BLaER1 treated with 17β-estradiol and CSF1 and Interleukin-3, amounts not matched to agents 10 nM and 100 nM (cell line): ENCODE results near the gene ADGRB3.
"Not testable (repeated sequence)": the region's sequence is repeated elsewhere in the genome, so short reads cannot be mapped to it uniquely, and the experiment has no call there.

Experiments
- H3K27ac ChIP-seq, 11 experiments: shearing (Covaris generic); formaldehyde crosslinking; 2 replicates each; pipeline ENCODE4 v1.8.1; 2022
- H3K27me3 ChIP-seq, 11 experiments: shearing (Covaris generic); formaldehyde crosslinking; 2 replicates each; pipeline ENCODE4 v1.8.1; 2022
- H3K36me3 ChIP-seq, 11 experiments: shearing (Covaris generic); formaldehyde crosslinking; 2 replicates each; pipeline ENCODE4 v1.8.1; 2022
- H3K4me1 ChIP-seq, 10 experiments: shearing (Covaris generic); formaldehyde crosslinking; 2 replicates each; pipeline ENCODE4 v1.8.1; 2022
- H3K4me2 ChIP-seq, 11 experiments: shearing (Covaris generic); formaldehyde crosslinking; 2 replicates each; pipeline ENCODE4 v1.8.1; 2022
- H3K4me3 ChIP-seq, 10 experiments: shearing (Covaris generic); formaldehyde crosslinking; 2 replicates each; pipeline ENCODE4 v1.8.1; 2022
- H3K9ac ChIP-seq, 11 experiments: shearing (Covaris generic); formaldehyde crosslinking; 2 replicates each; pipeline ENCODE4 v1.8.1; 2022
- H3K9me3 ChIP-seq, 11 experiments: shearing (Covaris generic); formaldehyde crosslinking; replicated peaks in 1 of 11; 2 replicates each; pipeline ENCODE4 v1.8.1; 2022
- H4K20me1 ChIP-seq, 11 experiments: shearing (Covaris generic); formaldehyde crosslinking; 2 replicates each; pipeline ENCODE4 v1.8.1; 2022
- Cebpa-rat ChIP-seq, 11 experiments: shearing (Covaris generic); IDR thresholded peaks; 2 replicates each; pipeline ENCODE4 v1.8.1; 2022

ADGRB3 gene

DNA sequence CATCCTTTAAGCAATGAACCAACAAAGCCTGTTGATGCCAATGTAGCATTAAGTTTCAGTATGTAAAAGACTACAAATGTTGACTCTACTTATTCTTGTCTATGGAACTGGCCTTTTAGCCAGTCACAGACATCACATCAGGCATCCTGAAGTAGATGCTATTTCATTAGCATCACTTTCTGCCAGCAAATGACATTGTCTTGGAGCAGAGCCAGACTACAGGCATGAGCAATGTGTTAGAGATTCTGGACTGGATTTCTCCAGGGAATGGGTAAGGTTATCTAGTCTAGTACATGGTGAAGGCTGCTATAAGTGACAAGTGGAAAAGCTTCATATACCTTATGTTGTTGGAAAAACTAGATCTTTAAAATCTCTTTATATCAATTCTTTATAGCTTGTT is 142.9 kb downstream of the ADGRB3 start:
- Histone ChIP-seq H4K20me1 (no peaks in the 10 kb centered on the region; a peak in 1 of 22 replicates), H3K27me3 (no peaks in the 10 kb centered on the region), H3K4me3 (no peak overlapping the region), H3K9me3 (no peaks in the 10 kb centered on the region), H3K4me2 (no peak overlapping the region), H3K27ac (no peak overlapping the region), H3K9ac (no peak overlapping the region), H3K4me1 (peaks cover 0 to 9% (median 0%) of the 10 kb centered on the region in 10 experiments; a peak in 2 of 20 replicates), H3K36me3 (no peaks in the 10 kb centered on the region)
- TF ChIP-seq Cebpa-rat (IDR thresholded peaks at IDR 0.05), result no peak

DNA sequence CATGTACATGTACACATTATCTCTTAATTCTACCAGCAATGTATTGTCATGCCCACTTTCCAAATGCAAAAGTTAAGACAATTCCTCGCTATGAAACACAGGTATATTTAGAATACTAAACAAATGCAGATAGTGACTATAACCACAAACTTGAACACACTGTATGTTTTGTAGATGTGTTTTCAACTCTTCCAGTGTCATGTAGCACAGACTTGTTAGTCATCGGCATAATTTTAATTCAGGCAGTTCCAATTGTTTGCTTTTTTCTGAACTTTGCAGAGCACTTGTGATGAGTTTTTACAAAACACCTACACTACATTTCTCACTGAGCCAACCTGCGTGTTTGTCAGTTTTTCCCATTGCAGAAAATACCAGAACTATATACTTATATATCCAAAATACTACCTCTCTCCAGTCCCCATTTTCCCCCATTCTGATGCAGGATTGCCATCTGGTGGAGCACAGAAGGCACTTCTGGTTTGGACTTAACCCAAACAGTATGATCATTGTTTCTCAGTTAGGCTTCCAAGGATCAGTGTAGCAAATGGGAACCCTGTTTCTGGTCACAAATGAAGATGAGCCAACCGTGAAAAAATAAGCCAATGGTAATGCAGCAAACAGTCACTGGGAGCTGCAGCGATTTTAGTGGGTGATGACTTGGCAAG is 143.4 kb downstream of the ADGRB3 start:
- H3K27me3 ChIP-seq, result no peaks in the 10 kb centered on the region
- H3K4me2 ChIP-seq, result no peak overlapping the region
- H3K9ac ChIP-seq, result no peak overlapping the region
- H3K4me3 ChIP-seq, result no peak overlapping the region
- no peaks in the 10 kb centered on the region for H3K9me3 ChIP-seq
- no peaks in the 10 kb centered on the region for H3K36me3 ChIP-seq
- no peak for TF ChIP-seq Cebpa-rat (IDR thresholded peaks at IDR 0.05)
- H3K27ac ChIP-seq, result no peak overlapping the region
- H4K20me1 ChIP-seq, result no peaks in the 10 kb centered on the region; a peak in 1 of 22 replicates
- peaks cover 0 to 9% (median 0%) of the 10 kb centered on the region in 10 experiments; a peak in 2 of 20 replicates for H3K4me1 ChIP-seq

DNA sequence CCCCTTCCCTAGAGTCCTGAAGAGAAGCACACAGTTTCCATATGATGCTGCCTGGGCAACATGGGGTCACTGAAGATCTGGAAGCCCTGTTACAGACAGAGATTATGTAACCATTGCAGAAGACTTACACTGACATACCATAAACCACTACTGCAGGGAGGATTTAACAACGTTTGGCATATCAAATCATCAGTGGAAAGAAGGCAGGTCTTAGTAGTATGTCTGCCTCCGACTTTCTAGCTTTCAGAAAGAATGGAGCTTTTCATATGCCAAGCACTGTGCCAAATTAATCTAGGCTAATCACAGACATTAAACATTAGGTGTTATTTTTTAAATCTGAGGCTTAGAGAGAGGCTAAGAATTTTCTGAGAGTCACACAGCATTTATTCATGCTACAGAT is 144.3 kb downstream of the ADGRB3 start:
- no peaks in the 10 kb centered on the region for H3K27me3 ChIP-seq
- no peaks in the 10 kb centered on the region for H3K36me3 ChIP-seq
- H3K4me1 ChIP-seq, result peaks cover 0 to 9% (median 0%) of the 10 kb centered on the region in 10 experiments; a peak in 2 of 20 replicates
- H3K27ac ChIP-seq, result no peak overlapping the region
- no peak overlapping the region for H3K4me3 ChIP-seq
- peak overlapping the region in 2 of 11 experiments; percentile 0 to 9; a peak in 1 of 22 replicates for H3K4me2 ChIP-seq
- H4K20me1 ChIP-seq, result no peaks in the 10 kb centered on the region; a peak in 1 of 22 replicates
- H3K9me3 ChIP-seq, result no peaks in the 10 kb centered on the region
- no peak overlapping the region for H3K9ac ChIP-seq
- no peak for TF ChIP-seq Cebpa-rat (IDR thresholded peaks at IDR 0.05)

DNA sequence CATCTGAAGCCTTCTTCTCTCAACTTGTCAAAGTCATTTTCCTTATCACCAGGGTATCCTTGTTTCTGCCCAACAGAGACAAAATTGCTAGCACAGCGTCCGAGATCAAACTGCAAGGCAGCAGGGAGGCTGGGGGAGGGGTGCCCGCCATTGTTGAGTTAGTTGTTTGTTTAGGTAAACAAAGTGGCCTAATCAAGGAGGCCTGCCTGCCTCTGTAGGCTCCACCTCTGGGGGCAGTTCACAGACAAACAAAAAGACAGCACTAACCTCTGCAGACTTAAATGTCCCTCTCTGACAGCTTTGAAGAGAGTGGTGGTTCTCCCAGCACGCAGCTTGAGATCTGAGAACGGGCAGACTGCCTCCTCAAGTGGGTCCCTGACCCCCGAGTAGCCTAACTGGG is 155.0 kb downstream of the ADGRB3 start:
- H3K9ac ChIP-seq, H3K4me2 ChIP-seq, H3K4me1 ChIP-seq, H3K4me3 ChIP-seq, H3K27me3 ChIP-seq, H3K36me3 ChIP-seq, H3K9me3 ChIP-seq, H3K27ac ChIP-seq, H4K20me1 ChIP-seq: not testable (repeated sequence)

DNA sequence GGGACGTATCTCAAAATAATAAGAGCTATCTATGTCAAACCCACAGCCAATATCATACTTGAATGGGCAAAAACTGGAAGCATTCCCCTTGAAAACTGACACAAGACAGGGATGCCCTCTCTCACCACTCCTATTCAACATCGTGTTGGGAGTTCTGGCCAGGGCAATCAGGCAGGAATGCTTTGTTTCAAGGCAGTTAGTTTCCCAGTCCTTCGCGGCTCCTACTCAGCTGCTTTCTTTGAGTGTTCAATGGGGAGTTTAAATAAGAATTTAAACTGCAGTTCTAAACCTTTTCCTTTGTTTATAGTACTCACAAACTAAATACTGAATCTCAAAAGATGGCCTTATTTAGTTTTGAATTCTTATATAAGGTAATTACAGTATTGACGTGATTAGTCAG is 179.9 kb downstream of the ADGRB3 start:
- not testable (repeated sequence) for H3K9ac ChIP-seq, H3K4me1 ChIP-seq

DNA sequence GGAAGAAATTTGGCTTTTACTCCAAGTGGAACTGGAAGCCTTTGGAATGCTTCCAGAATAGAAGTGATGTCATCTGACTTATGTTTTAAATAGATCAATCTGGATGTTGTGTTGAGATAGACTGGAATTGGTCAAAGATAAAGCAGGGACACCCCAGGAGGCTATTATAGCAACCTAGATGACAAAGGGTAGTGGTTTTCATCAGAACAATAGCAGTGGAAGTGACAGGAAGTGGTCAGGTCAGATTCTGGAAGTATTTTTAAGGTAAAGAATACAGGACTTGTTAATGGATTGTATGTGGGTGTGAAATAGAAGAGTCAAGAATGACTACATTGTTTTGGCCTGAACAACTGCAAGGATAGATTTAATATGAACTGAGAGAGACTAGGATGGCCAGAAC is 191.4 kb downstream of the ADGRB3 start:
- no peak overlapping the region for H3K27ac ChIP-seq
- no peaks in the 10 kb centered on the region for H4K20me1 ChIP-seq
- H3K4me3 ChIP-seq, result no peak overlapping the region
- H3K4me2 ChIP-seq, result no peak overlapping the region
- no peaks in the 10 kb centered on the region for H3K36me3 ChIP-seq
- no peaks in the 10 kb centered on the region for H3K9me3 ChIP-seq
- TF ChIP-seq Cebpa-rat (IDR thresholded peaks at IDR 0.05), result no peak
- H3K4me1 ChIP-seq, result no peaks in the 10 kb centered on the region
- no peak overlapping the region for H3K9ac ChIP-seq
- H3K27me3 ChIP-seq, result no peaks in the 10 kb centered on the region

More for the DNA sequence above, 179.9 kb downstream of the ADGRB3 start:
- H3K27ac ChIP-seq, H3K36me3 ChIP-seq, H4K20me1 ChIP-seq, H3K4me2 ChIP-seq, H3K9me3 ChIP-seq, H3K4me3 ChIP-seq, H3K27me3 ChIP-seq: not testable (repeated sequence)

DNA sequence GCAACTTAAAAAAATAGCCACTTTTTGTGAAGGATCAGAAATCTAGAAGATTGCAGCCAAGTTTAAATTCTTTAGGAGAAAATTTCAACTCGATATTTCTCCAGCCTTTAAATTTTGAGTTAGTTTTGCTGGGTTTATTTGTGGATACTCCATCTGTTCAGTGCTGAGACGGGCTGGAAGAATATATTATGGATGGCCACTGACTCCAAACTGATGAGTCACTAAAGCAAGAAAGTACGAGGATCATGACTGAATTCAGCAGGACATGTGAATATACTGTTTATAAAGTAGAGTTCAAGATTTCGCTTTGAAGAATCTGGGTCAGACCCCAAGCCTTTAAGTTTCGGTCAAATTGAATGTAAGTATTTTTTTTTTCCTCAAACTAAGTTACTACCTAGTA is 199.5 kb downstream of the ADGRB3 start:
- Histone ChIP-seq H3K36me3 (no peaks in the 10 kb centered on the region), H3K4me1 (no peaks in the 10 kb centered on the region), H3K9me3 (no peaks in the 10 kb centered on the region), H3K27me3 (no peaks in the 10 kb centered on the region), H4K20me1 (no peaks in the 10 kb centered on the region), H3K27ac (no peak overlapping the region), H3K9ac (no peak overlapping the region), H3K4me2 (no peak overlapping the region), H3K4me3 (no peak overlapping the region)
- no peak for TF ChIP-seq Cebpa-rat (IDR thresholded peaks at IDR 0.05)

DNA sequence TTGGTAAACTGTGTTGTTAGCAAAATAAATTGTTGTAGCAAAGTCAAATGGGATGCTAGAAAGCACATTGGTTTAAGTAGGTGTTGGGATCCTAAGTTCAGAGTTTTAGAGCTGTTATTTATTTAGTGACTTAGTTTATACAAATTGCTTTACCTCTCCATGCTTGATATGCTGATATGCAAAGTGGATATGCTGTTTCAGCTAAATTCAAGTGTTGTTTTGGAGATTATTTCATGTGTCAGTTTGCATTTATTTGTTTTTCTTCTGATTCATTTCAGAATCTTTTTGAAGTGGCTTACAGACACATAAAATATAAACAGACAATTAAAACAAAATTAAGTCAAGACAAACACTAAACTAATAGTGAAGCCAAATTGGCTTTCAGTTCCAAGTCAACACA is 203.5 kb downstream of the ADGRB3 start:
- Histone ChIP-seq H4K20me1 (no peaks in the 10 kb centered on the region), H3K9me3 (no peaks in the 10 kb centered on the region), H3K4me2 (no peak overlapping the region), H3K27me3 (no peaks in the 10 kb centered on the region), H3K9ac (no peak overlapping the region), H3K27ac (no peak overlapping the region), H3K4me1 (no peaks in the 10 kb centered on the region), H3K36me3 (no peaks in the 10 kb centered on the region), H3K4me3 (no peak overlapping the region)
- no peak for TF ChIP-seq Cebpa-rat (IDR thresholded peaks at IDR 0.05)

DNA sequence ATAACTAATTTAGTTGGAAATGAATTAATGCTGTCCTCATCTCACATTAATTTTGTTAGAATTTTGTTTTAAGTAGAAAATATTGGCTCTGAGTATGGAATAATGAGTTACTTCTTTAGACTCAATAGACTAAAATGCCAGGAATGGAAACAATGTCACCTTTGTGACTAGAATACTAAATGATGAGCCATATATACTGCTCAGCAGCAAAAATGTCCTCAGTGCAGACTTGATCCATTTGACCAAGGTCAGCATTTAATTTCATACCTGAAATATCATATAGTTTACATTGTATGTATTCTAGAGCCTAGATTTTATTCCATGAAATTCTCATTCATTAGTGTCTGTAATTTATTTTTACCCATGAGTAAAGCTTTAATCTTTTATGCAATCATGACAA is 217.7 kb downstream of the ADGRB3 start:
- Histone ChIP-seq H3K9me3 (peaks cover 0 to 9% (median 1%) of the 10 kb centered on the region in 11 experiments; a peak in 7 of 22 replicates), H4K20me1 (no peaks in the 10 kb centered on the region)

DNA sequence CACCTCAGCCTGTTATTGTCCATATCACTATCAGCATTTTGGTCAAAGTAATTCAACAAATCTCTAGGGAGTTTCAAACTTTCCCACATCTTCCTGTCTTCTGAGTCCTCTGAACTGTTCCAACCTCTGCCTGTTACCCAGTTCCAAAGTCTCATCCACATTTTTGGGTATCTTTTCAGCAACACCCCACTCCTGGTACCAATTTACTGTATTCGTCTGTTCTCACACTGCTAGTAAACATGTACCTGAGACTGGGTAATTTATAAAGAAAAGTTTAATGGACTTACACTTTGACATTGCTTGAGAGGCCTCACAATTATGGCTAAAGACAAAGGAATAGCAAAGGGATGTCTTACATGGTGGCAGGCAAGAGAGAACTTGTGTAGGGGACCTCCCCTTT is 224.2 kb downstream of the ADGRB3 start:
- Histone ChIP-seq H3K27me3 (no peaks in the 10 kb centered on the region), H3K4me3 (no peak overlapping the region), H3K9ac (no peak overlapping the region), H4K20me1 (no peaks in the 10 kb centered on the region), H3K27ac (no peak overlapping the region), H3K36me3 (no peaks in the 10 kb centered on the region), H3K9me3 (peaks cover 20 to 40% (median 26%) of the 10 kb centered on the region in 11 experiments), H3K4me2 (no peak overlapping the region), H3K4me1 (no peaks in the 10 kb centered on the region)
- TF ChIP-seq Cebpa-rat (IDR thresholded peaks at IDR 0.05), result no peak

More for the DNA sequence above, 217.7 kb downstream of the ADGRB3 start:
- no peak overlapping the region for H3K4me3 ChIP-seq
- H3K4me2 ChIP-seq, result no peak overlapping the region
- H3K9ac ChIP-seq, result no peak overlapping the region
- no peak overlapping the region for H3K27ac ChIP-seq
- H3K36me3 ChIP-seq, result no peaks in the 10 kb centered on the region
- H3K27me3 ChIP-seq, result no peaks in the 10 kb centered on the region
- TF ChIP-seq Cebpa-rat (IDR thresholded peaks at IDR 0.05), result no peak
- no peaks in the 10 kb centered on the region for H3K4me1 ChIP-seq
